ENCODE results near the gene ATXN2. TPM values are rescaled to one million over a fixed set of nuclear protein-coding genes. Genes with fewer than 3 reads are reported as not detected.

Gene ATXN2
- total RNA-seq, 1 donor from 2014 or later, result 51.8 TPM

GRCh38 chr12:111417290-111417689 is 181.8 kb downstream of the ATXN2 start:
- intact Hi-C loops (cut with DNase I), result no loop called here
- DNase-seq (no peak), ATAC-seq (ENCODE audit: poor library complexity) (no peak)

- DNase-seq (no peak), ATAC-seq (ENCODE audit: poor library complexity) (no peak)
- intact Hi-C loops (cut with DNase I), result no loop called here
These were observed 184.3 kb downstream of the ATXN2 start for GRCh38 chr12:111414711-111415252.

- intact Hi-C loops (cut with DNase I), result no loop called here
- peak; percentile 73 for DNase-seq
- peak; percentile 63 for ATAC-seq (ENCODE audit: poor library complexity)
These were observed 185.6 kb downstream of the ATXN2 start for GRCh38 chr12:111413442-111414086.

- intact Hi-C loops (cut with DNase I), result no loop called here
- ATAC-seq (ENCODE audit: poor library complexity), result no peak
- DNase-seq, result no peak
These were observed 186.2 kb downstream of the ATXN2 start for GRCh38 chr12:111412830-111413441.

GRCh38 chr12:111412007-111412829 is 186.9 kb downstream of the ATXN2 start:
- intact Hi-C loops (cut with DNase I), result no loop called here
- peak; percentile 64 for DNase-seq
- ATAC-seq (ENCODE audit: poor library complexity), result peak; percentile 13

- intact Hi-C loops (cut with DNase I), result no loop called here
- DNase-seq, result no peak
- peak; percentile 18 for ATAC-seq (ENCODE audit: poor library complexity)
These were observed 187.8 kb downstream of the ATXN2 start for GRCh38 chr12:111411185-111411764.

- ATAC-seq (ENCODE audit: poor library complexity), result peak; percentile 18
- DNase-seq, result peak; percentile 69
- intact Hi-C loops (cut with DNase I), result no loop called here
These were observed 188.5 kb downstream of the ATXN2 start for GRCh38 chr12:111410431-111411184.

GRCh38 chr12:111409780-111410430 is 189.2 kb downstream of the ATXN2 start:
- DNase-seq (peak; percentile 82), ATAC-seq (ENCODE audit: poor library complexity) (no peak)
- intact Hi-C loops (cut with DNase I), result no loop called here

GRCh38 chr12:111409403-111409779 is 189.7 kb downstream of the ATXN2 start:
- intact Hi-C loops (cut with DNase I), result no loop called here
- DNase-seq (peak; percentile 64), ATAC-seq (ENCODE audit: poor library complexity) (no peak)

GRCh38 chr12:111408686-111409402 is 190.3 kb downstream of the ATXN2 start:
- ATAC-seq (ENCODE audit: poor library complexity), result no peak
- DNase-seq, result no peak
- intact Hi-C loops (cut with DNase I), result no loop called here

GRCh38 chr12:111408116-111408440 is 191.0 kb downstream of the ATXN2 start:
- ATAC-seq (ENCODE audit: poor library complexity), result no peak
- intact Hi-C loops (cut with DNase I), result no loop called here
- DNase-seq, result no peak

- intact Hi-C loops (cut with DNase I), result no loop called here
- peak; percentile 63 for DNase-seq
- no peak for ATAC-seq (ENCODE audit: poor library complexity)
These were observed 191.6 kb downstream of the ATXN2 start for GRCh38 chr12:111407377-111408115.

- DNase-seq (peak; percentile 50), ATAC-seq (ENCODE audit: poor library complexity) (no peak)
- intact Hi-C loops (cut with DNase I), result no loop called here
These were observed 192.4 kb downstream of the ATXN2 start for GRCh38 chr12:111406474-111407376.

GRCh38 chr12:111405859-111406473 is 193.1 kb downstream of the ATXN2 start, which contains the start of gene SH2B3:
TSS of gene SH2B3 (plus strand) at chr12:111405923. CDS start at chr12:111418146, 12,223 bp downstream.
- intact Hi-C loops (cut with DNase I), result no loop called here
- ATAC-seq (ENCODE audit: poor library complexity) (no peak), DNase-seq (no peak)

- ATAC-seq (ENCODE audit: poor library complexity), result peak; percentile 88
- intact Hi-C loops (cut with DNase I), result no loop called here
- DNase-seq, result peak; percentile 96
These were observed 193.8 kb downstream of the ATXN2 start for GRCh38 chr12:111405149-111405858.

Data from Right ventricle myocardium superior (tissue), 1 donor.